ENCODE results near the gene RHOF.

RHOF gene, protein sequence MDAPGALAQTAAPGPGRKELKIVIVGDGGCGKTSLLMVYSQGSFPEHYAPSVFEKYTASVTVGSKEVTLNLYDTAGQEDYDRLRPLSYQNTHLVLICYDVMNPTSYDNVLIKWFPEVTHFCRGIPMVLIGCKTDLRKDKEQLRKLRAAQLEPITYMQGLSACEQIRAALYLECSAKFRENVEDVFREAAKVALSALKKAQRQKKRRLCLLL

DNA sequence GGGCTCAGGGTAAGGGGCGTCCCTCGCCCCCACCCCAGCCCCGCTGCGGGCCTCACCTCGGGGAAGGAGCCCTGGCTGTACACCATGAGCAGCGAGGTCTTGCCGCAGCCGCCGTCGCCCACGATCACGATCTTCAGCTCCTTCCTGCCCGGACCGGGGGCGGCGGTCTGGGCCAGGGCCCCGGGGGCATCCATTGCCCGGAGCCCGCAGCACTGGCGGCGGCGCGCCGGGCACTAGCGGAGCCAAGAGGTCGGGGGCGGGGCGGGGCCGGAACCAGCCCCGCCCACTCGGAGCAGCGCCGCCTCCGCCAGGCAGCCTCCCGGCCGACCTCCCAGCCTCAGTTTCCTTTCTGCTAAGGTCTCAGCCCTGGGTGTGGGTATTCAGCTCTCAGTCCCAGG, at the start of gene RHOF:
Gene RHOF (minus strand): TSS at position 249 of the 398 bp plus-strand sequence. CDS start 55 bp downstream, at position 194.
- DNase-seq = no peak

GRCh38 chr12:121839993-121840761, 46.7 kb upstream of the RHOF start:
- DNase-seq = no peak

DNA sequence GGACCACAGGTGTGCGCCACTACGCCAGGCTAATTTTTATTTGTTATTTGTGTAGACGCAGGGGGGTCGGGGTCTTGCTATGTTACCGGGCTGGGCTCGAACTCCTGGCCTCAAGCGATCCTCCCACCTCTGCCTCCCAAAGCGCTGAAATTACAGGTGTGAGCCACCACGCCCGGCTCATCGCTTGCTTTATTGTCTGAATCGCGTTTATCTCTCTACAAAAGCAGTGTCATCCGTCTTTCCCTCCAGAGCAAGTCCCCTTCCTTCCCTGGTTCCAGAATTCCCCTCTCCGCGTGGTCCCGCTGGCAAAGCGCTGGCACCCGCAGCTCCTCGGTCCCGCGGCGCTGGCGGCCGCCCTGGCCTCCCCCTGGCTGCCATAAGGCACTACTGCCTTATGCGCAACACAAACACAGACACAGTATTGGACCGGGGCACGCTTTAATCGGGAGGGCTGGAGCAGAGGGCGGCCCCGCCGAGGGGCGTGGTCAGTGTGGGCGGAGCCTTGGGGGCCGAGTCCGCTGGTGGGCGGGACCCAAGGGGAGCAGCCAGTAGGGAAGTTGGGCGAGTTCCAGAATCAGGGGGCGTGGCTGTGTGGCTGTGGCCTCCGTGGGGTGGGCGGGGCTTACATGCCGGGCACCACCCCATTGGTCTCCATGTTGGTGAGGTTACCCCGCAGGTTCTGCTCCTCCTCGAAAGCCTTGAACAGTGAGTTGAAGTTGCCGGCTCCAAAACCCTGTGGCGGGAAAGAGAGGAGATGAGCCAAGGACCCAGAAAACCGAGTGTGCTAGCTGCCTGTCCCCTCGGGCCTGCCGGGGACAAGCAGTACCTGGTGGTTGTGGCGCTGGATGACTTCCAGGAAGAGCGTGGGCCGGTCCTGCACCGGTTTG, 45.9 kb upstream of the RHOF start:
- DNase-seq = peak; percentile 86

DNA sequence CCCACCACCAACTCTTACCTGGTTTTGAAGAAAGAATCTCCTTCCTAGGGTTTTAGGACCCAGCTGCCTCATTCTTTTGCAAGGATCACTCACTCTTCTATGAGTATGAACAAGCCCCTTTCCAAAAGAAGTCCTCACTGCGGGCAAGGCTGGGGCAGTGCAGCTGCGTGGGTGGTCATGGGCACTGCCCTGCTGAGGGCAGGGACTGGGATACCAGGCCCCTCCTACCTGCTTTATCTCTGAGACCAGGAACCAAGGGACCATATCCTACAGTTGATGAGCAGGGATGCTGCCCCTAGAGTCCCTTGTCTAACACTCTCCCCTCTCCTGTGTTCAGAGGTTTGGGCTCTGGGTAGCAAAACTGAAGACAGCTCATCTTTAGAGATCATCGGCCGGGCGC, 44.6 kb upstream of the RHOF start:
- no peak for DNase-seq

DNA sequence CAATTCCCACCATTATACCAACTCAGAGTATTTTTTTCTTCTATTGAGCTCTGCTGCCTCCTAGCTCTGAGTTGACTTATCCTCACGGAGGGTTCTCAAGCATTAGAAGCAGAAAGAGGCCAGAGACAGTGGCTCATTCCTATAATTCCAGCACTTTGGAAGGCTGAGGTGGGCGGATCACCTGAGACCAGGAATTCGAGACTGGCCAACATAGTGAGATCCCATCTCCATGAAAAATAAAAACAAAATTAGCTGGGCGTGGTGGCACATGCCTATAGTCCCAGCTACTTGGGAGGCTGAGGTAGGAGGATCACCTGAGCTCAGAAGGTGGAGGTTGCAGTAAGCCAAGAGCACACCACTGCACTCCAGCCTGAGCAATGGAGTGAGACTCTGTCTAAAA, 44.2 kb upstream of the RHOF start:
- DNase-seq = no peak

GRCh38 chr12:121831571-121832245, 38.2 kb upstream of the RHOF start:
- no peak for DNase-seq

DNA sequence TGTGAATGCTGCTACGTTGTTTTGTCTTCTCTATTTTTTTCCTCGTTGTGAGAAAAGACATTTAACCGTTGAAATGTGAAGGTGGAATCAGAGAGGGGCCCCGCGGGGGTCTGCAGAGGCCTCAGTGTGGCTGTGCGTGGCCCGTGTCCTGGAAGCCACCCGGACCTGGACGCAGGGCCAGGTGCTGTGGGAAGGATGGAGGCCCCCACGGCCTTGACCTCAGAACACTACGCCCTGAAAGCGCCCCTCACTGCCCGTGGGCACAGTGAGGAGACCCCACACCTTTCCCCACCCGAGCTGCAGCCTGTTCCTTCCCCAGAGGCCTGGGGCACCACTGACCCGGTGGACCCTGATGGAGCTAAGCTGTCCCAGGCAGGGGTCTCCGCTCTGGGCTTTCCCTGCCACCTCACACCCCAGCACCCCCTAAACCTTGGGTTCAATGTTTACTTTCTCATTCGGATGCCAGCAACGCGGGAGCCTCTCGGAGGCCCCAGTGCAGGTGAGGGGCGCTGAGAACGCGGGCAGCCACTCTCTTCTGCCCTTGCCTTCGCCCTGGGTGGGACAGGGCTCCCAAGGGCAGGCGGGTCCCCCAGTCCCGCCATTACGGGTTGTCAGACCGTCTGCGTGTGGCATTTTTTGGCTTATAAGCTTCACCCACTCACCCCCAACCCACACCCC, 37.2 kb upstream of the RHOF start:
- DNase-seq = no peak

DNA sequence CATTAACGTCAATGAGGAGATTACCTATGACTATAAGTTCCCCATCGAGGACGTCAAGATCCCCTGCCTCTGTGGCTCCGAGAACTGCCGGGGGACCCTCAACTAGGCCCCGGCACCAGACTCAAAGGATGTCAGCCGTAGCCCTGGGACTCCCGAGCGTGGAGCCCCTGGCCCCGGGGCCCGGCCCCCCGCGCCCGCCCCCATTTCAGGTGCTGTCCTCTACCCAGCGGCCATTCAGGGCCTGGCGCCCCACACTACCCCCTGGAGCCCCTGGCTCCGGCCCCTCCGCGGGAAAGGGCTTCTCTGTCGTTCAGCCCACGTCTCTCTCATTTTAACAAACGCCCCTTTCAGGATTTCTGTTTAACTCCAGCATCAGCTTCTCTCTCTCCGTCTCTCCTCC, 36.6 kb upstream of the RHOF start:
- DNase-seq = no peak

DNA sequence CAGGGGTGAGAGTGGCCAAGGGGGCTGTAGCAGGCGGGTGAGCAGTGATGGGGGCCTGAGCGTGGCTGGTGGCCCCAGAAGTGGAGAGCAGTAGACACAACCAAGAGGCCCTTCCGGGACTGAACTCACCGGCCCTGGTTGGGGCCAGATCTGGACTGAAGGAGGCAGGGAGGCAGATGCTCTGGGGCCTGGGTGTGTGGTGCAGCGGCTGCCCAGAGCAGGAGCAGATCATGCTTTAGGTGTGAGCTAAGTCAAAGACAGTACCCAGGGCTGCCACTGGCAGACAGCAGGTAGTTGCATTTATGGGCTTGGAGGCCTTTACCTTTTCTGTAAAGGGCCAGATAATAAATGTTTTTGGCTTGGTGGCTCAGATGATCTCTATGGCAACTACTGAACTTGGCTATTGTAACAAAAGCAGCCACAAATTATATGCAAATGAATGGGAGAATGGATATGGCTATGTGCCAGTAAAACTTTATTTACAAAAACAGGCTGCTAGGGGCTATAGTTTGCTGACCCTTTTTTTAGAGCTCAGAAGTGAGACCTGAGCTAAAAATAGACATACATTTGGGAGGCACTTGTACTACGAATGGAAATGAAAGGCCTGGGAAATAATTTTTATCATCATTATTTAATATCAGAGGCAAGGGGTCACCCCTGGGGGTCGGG, 35.9 kb upstream of the RHOF start:
- no peak for DNase-seq

DNA sequence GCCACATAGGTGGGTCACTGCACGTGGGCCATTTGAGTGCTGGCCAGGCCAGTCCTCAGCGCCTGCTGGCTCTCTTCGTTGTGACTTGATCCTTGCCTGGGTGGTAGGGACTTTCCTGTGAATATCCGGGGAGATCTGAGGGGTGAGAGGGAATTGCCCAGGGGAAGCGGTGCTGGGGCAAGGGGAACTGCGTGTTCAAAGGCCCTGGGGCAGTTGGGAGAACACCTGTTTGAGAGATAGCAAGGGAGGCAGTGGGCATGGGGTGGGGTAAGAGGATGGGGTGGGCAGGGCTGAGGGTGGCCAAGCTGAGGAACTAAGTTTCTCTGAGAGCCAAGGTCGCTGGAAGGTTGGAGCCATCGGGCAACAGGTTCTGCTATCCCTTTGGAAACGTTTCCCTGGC, 35.3 kb upstream of the RHOF start:
- DNase-seq = no peak

DNA sequence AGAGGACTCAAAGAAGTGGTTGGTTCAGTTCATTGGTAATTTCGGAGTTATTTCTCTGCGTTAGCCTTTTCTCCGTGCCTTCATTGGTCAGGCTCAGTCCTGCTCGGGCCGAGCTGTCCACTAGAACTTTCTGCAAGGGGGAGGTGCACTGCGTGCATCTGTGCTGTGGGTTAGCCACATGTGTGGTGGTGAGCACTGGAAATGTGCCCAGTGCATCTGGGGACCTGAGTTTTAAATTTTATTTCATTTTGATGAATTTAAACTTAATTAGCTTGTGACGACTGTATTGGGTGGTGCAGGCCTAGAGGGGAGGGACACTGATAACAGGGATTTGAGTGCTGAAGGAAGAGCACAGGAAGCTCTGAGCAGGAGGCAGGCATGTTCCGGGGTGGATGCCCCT, 34.8 kb upstream of the RHOF start:
- no peak for DNase-seq

DNA sequence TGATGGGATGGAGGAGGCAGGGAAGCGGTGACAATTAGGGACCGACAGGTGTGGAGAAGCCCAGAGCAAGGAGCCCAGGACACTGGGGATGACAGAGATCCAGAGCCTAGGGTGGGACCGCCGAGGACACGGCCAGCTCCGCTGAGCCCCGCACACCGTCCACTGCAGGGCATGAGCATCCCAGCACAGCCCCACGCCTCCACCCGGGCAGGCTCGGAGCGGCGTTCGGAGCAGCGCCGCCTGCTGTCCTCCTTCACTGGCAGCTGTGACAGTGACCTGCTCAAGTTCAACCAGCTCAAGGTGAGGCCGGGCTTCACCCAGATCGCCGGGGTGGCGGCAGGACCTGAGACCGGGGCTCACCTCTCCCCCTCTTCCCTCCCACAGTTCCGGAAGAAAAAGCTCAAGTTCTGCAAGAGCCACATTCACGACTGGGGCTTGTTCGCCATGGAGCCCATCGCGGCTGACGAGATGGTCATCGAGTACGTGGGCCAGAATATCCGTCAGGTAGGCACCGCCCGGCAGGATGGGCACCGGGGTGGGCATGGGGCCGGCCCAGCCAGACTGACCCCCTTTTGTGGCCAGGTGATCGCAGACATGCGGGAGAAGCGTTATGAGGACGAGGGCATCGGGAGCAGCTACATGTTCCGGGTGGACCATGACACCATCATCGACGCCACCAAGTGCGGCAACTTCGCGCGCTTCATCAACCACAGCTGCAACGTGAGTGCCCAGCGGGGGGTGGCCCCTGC, 34.0 kb upstream of the RHOF start:
- DNase-seq = no peak

DNA sequence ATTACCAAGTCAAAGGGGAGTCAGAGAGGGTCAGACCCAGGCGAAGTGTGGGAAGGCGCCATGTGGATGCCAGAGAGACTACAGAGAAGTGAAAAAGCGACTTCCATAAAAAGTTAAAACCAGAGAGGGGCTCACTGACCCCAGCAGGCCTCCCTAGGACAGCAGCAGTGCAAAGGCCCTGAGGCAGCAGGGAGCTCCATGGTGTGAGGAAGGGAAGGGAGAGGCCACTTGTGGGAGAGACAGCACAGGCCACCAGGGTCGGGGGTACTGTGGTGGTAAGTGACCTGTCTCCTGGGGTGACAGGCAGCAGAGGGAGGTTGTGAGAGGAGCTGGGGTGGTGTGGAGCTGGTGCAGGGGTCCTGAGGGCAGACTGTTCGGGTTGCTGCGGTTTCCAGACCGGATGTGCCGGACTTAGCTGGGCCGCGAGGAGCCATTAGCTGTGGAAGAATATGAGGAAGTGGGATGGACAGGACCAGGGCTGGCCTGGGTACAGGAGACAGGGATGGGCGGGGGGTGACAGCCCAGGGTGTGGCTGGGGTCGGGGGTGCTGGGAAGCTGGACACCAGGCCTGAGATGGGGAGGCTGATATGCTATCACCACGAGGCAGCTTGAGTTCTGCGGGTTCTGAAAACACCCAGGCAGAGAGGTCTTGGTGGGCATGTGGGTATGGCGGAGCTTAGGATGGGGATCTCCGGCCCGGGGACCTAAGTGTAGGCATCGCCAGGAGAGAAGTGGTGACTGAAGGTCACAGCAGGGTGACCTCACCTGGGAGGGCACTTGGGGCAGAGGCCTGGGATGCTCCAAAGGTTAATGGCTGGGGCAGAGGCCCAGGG, 33.0 kb upstream of the RHOF start:
- no peak for DNase-seq

GRCh38 chr12:121825041-121825523, 31.6 kb upstream of the RHOF start:
- no peak for DNase-seq

DNA sequence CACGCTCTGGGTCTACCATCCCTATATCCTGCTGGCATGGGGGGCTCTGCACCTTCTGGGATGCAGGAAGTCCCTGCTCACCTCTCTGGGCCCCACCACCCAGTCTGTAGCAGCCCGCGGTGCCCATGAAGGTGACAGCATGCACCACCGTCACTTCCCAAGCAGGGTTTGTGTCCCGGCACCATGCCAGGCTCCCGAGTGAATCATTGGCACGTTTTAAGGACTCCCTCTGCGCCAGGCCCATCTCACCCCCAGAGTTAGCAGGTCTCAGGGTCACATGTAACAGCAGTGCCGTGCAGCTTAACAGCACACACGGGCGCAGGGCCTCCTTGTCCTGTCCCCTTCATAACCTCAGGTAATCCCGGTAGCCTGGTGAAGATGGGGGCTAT, 30.2 kb upstream of the RHOF start:
- DNase-seq = no peak

- DNase-seq = no peak
Measured at GRCh38 chr12:121823101-121823726, 29.7 kb upstream of the RHOF start.

- no peak for DNase-seq
Measured at GRCh38 chr12:121822393-121823100, 29.1 kb upstream of the RHOF start.

GRCh38 chr12:121820056-121820455, 26.6 kb upstream of the RHOF start:
- no peak for DNase-seq
